HK-2 (cell line): Measurements from ENCODE around the gene MAGEB6B.
"Not testable (repeated sequence)": the region's sequence is repeated elsewhere in the genome, so short reads cannot be mapped to it uniquely, and the experiment has no call there.

Source experiments
- DNase-seq: peaks from one replicate; pipeline ENCODE4 v3.0.0-alpha.2; 2018; ENCODE audit not compliant: unreplicated experiment

The MAGEB6B gene, protein sequence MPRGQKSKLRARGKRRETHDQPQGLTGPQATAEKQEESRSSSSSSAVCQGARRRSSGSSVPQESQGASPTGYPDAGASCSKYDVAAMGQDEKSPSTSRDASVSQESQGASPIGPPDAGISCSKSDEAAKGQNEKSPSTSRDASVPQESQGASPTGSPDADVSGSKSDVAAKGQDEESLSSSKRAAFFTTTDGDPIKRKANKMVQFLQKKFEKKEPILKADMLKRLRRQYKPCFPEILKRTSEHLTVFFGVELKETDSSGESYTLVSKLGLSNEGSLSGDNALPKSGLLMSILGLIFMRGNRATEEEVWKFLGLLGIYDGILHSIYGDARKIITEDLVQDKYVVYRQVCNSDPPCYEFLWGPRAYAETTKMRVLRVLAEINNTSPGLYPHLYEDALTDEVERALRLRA

DNA sequence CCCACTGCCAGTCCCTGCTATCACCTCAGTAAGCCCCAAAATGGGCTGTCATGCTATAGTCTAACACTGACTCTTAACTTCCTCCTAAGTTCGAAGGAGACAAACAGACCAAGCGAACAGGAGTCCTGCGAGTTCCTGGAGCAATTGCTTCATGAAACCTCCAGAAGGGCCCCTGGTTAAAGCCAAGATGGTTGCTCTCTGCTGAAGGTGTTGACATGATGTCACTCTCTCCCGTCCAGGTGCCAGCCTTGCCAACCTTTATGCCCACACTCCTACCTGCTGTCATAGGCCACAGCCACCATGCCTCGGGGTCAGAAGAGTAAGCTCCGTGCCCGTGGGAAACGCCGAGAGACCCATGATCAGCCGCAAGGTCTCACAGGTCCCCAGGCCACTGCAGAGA, at the start of gene MAGEB6B:
TSS of gene MAGEB6B (plus strand) at position 301 of the 400 bp plus-strand sequence. CDS start at position 301, 0 bp downstream.
- DNase-seq = no peak

DNA sequence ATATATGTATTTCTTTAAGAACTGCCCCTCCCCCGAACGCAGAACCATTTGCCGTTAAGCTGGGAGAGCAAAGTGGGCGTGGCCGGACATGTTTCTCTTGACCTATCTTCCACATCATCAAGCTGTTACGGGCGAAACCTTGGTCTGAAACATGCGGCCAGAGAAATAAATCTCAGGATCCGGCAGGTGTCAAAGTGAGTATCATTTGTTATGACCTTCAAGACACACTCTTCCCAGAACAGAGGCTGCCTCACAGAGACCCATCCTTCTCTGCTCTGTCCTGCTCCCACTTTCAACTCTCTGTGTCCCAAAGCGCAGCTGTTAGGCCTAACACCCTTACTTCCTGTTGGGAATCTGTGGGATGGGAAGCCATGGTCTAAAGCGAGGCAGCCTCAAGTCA, 22.1 kb upstream of the MAGEB6B start, which contains the start of gene MAGEB18:
TSS of gene MAGEB18 (plus strand) at position 70 of the 400 bp plus-strand sequence. CDS start 643 bp downstream, outside the sequence.
- no peak for DNase-seq

DNA sequence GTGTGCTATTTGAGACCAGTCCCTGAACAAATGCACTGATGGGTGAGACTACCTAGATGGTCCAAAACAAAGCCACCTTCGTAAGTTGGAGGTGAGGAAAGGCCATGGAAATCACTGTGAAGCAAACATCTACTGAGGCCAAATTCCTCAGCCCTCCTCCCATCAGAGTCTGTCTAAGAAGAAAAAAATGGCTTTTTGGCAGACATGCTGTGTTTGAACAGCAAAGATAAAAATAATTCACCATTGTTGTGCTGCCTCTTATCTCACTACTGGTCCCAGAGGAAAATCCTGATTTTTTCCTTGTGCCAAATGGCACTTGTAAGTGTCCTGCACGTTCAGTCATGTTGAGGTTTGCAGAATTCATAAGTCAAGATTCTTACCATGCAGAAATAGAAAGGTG, 14.4 kb upstream of the MAGEB6B start:
- DNase-seq = no peak

DNA sequence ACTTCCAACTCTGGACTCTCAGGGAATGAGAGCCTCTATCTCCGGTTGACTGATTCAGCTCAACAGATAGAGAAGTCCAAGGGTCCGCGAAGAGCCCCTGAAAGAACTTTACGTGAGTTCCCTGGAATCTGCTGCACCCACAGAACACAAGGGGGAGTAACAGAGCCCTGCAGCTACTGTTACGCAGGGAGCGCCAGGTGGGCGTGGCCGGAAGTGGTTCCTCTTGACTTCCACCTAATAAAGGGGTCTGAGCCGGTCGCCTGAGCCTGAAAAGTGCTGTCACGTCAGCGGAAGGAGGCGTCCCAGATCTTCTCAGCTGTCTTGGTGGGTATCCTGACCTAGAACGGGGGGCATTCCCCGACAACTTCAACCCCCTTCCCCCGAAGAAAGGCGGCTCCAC, 31.8 kb downstream of the MAGEB6B start, which contains the start of gene MAGEB6:
TSS of gene MAGEB6 (plus strand) at position 237 of the 400 bp plus-strand sequence. CDS start 1,407 bp downstream, outside the sequence.
- no peak for DNase-seq

DNA sequence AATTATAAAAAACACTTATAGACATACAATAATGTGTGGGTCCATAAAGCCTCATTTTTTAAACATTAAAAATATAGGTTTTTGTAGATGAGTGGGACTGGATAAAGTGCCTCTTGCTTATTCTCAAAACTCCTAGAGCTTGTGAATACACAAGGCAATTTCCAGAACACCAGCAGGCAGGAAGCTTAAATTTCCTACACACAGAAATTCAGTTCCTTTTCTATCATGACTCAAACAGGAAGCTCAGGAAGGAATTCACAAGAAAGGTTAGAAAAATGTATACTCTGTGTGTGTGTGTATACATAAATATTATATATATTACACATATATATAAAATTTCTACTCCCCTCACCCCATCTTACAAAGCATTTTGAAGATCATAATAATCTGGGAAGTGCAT, 43.2 kb downstream of the MAGEB6B start:
- DNase-seq = no peak

DNA sequence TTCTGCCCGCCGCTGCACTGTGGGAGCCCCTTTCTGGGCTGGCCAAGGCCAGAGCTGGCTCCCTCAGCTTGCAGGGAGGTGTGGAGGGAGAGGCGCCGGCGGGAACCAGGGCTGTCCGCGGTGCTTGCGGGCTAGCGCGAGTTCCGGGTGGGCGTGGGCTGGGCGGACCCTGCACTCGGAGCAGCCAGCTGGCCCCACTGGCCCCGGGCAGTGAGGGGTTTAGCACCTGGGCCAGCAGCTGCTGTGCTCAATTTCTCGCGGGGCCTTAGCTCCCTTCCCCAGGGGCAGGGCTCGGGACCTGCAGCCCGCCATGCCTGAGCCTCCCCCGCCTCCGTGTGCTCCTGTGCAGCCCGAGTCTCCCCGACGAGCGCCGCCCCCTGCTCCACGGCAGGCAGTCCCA, 44.3 kb downstream of the MAGEB6B start:
- not testable (repeated sequence) for DNase-seq

DNA sequence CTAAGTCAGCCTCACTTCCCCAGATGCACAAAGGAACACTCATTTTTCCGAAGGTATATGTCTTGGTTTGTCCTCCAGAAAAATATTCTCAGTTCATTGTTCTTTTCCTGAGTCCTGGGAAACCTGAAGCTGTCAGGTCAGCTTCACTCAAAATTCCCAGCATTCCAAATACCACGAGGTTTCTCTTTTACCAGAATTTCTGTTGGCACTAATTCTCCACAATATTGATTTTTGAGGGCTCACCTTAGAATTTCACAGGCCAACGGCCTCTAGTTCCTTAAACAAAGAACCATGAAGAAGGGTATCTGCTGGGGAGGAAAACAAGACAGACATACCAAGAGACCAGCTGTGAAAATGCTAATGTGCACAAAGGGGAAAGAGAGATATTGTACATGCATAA, 47.6 kb downstream of the MAGEB6B start:
- DNase-seq = no peak
